ENCODE results near the gene ERICH6.

The ERICH6 gene

DNA sequence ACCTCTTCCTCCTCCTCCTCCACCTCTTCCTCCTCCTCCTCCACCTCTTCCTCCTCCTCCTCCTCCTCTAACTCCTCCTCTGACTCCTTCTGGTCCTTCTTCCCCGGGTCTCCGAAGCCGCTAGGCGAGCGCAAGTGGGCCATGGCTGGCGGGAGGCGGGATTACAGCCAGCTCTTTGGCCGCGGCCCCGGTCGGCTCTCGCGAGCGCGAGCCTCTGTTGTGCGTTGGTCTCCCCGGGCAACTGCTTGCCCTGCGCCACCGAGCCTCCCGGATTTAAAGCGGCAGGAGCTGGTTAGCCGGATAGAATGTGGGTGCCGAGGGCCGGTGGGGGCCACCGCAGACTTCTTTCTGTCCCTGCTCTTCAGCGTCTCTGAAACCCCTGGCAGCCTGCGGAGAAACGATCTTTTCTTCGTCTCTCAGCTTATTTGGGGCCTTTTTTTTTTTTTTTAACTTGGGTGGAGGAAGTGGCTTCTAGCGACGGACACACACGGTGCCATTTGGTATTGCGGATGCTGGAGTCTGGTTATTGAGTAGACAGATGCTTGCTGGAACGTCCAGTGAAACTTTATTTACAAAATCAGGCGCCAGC, at the start of gene ERICH6:
Gene ERICH6 (minus strand): TSS at position 165 of the 589 bp plus-strand sequence. CDS start 22 bp downstream, at position 143.
- H3K27ac ChIP-seq (ENCODE audit: low read depth, low read length): peak within 1 kb of the TSS; percentile 72

DNA sequence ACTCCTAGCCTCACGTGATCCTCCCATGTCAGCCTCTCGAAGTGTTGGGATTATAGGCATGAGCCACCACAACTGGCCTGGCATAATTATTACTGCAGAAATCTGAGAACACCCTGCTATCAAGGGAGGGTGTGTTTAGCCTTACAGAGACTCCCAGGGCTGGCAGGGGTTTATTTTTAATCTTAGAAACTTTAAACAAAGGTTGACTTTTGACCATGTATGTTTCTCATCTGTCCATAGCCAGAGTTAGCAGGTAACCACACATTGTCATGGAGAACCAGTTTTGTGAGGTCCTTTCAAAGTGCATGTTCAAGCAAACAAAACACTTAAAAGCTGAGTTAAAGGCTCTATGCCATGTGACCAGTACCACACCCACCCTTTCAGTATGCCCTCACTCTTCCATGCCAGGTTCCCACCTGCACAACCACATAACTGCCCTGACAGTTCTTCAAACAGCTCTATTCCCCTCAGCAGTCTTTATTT, 48.1 kb upstream of the ERICH6 start:
- H3K27ac ChIP-seq (ENCODE audit: low read depth, low read length): no peak overlapping the region

More for the DNA sequence above, at the start of gene ERICH6:
- peaks cover 0 to 7% of the 10 kb centered on the region in 2 donors for H3K4me1 ChIP-seq (ENCODE audit: control insufficient read depth in 1 of 2, insufficient read depth in 2 of 2, low read length in 2 of 2)
- H3K27me3 ChIP-seq (ENCODE audit: control insufficient read depth in 1 of 2, insufficient read depth in 2 of 2, low read length in 2 of 2): no peaks in the 10 kb centered on the region
- peak within 1 kb of the TSS; percentile 62 to 69 for H3K9ac ChIP-seq (ENCODE audit: low read depth in 1 of 2, low read length in 2 of 2)
- H3K4me3 ChIP-seq (ENCODE audit: low read depth in 1 of 2, low read length in 2 of 2): peak within 1 kb of the TSS; percentile 84 to 93
- no peaks in the 10 kb centered on the region for H3K36me3 ChIP-seq (ENCODE audit: control insufficient read depth in 1 of 2, insufficient read depth in 2 of 2, low read length in 2 of 2)
- H3K9me3 ChIP-seq (ENCODE audit: control insufficient read depth in 1 of 2, low read length in 2 of 2): no peaks in the 10 kb centered on the region

DNA sequence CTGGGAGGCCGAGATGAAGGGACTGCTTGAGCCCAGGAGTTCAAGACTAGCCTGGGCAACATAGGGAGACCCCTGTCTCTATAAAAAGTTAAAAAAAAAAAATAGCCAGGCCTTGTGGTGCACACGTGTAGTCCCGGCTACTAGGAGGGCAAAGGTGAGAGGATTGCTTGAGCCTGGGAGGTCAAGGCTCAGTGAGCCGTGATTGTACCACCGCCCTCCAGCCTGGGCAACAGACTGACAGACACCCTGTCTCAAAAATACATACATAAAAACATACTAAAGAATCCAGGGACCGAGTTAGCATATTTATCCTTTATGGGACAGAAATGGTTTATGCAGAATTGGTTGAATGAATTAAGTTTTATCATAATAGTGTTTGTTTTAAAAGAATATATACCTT, 45.5 kb upstream of the ERICH6 start:
- peaks cover 64 to 80% of the 10 kb centered on the region in 2 donors for H3K4me1 ChIP-seq (ENCODE audit: control insufficient read depth in 1 of 2, insufficient read depth in 2 of 2, low read length in 2 of 2)
- no peaks in the 10 kb centered on the region for H3K36me3 ChIP-seq (ENCODE audit: control insufficient read depth in 1 of 2, insufficient read depth in 2 of 2, low read length in 2 of 2)
- no peak overlapping the region for H3K9ac ChIP-seq (ENCODE audit: low read depth in 1 of 2, low read length in 2 of 2)
- no peak overlapping the region for H3K4me3 ChIP-seq (ENCODE audit: low read depth in 1 of 2, low read length in 2 of 2)
- no peaks in the 10 kb centered on the region for H3K27me3 ChIP-seq (ENCODE audit: control insufficient read depth in 1 of 2, insufficient read depth in 2 of 2, low read length in 2 of 2)
- H3K27ac ChIP-seq (ENCODE audit: low read depth, low read length): no peak overlapping the region
- no peaks in the 10 kb centered on the region for H3K9me3 ChIP-seq (ENCODE audit: control insufficient read depth in 1 of 2, low read length in 2 of 2)

More for the DNA sequence above, 48.1 kb upstream of the ERICH6 start:
- no peak overlapping the region for H3K9ac ChIP-seq (ENCODE audit: low read depth in 1 of 2, low read length in 2 of 2)
- H3K9me3 ChIP-seq (ENCODE audit: control insufficient read depth in 1 of 2, low read length in 2 of 2): no peaks in the 10 kb centered on the region
- peaks cover 57 to 77% of the 10 kb centered on the region in 2 donors for H3K4me1 ChIP-seq (ENCODE audit: control insufficient read depth in 1 of 2, insufficient read depth in 2 of 2, low read length in 2 of 2)
- peak overlapping the region in 1 of 2 donors; percentile 11 for H3K4me3 ChIP-seq (ENCODE audit: low read depth in 1 of 2, low read length in 2 of 2)
- no peaks in the 10 kb centered on the region for H3K36me3 ChIP-seq (ENCODE audit: control insufficient read depth in 1 of 2, insufficient read depth in 2 of 2, low read length in 2 of 2)
- H3K27me3 ChIP-seq (ENCODE audit: control insufficient read depth in 1 of 2, insufficient read depth in 2 of 2, low read length in 2 of 2): no peaks in the 10 kb centered on the region

DNA sequence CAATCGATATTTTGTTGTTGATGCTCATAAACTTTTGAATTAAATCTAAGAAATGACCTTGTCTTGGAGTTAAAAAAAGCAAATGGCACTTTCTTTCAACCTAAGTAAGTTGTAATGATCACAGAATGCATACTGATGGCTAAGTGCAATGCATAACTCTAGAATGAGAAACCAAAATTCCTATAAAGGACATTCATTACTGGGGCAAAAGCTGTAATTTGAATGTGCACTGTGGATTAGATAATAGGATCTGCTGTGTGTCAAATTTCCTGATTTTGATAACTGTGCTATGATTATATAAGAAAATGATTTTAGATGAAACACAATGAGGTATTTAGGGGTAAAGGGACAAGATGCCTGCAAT, 44.9 kb upstream of the ERICH6 start:
- Histone ChIP-seq H3K27me3 (ENCODE audit: control insufficient read depth in 1 of 2, insufficient read depth in 2 of 2, low read length in 2 of 2) (no peaks in the 10 kb centered on the region), H3K27ac (ENCODE audit: low read depth, low read length) (no peak overlapping the region), H3K4me1 (ENCODE audit: control insufficient read depth in 1 of 2, insufficient read depth in 2 of 2, low read length in 2 of 2) (peaks cover 69 to 84% of the 10 kb centered on the region in 2 donors), H3K9me3 (ENCODE audit: control insufficient read depth in 1 of 2, low read length in 2 of 2) (no peaks in the 10 kb centered on the region), H3K9ac (ENCODE audit: low read depth in 1 of 2, low read length in 2 of 2) (no peak overlapping the region), H3K4me3 (ENCODE audit: low read depth in 1 of 2, low read length in 2 of 2) (no peak overlapping the region), H3K36me3 (ENCODE audit: control insufficient read depth in 1 of 2, insufficient read depth in 2 of 2, low read length in 2 of 2) (no peaks in the 10 kb centered on the region)

DNA sequence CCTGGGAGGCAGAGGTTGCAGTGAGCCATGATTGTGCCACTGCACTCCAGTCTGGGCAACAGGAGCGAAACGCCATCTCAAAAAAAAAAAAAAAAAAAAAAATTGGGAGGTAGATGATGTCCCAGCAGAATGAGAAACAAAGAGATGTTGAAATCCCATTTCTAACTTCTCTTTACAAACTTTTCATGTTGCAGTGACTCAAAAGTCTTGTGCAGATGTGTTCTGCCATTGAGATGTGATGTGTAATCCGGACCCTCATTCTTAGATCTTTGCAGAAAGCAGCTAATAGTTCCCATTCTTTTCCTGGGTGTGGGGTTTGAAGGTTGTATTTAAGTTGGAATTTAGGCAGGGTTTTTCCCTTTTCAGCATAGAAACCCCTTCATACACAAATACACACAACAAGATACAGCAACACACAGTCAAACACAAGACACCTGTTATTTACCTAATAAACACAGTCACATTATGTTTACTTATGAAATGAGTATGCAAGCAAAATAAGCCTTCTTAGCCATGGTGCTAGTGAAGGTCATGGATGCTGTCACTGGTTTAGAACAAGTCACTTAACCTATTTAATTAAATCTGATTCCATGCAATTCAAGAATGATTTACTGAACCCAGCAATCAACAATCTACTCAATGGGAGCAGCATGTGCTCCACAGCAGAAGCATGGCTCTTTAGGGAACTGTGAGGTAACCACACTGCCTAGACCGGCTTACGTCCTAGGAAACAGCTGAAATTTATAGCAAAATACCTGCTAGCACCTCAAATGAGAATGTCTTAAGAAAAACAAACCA, 44.4 kb upstream of the ERICH6 start:
- Histone ChIP-seq H3K4me1 (ENCODE audit: control insufficient read depth in 1 of 2, insufficient read depth in 2 of 2, low read length in 2 of 2) (peaks cover 69 to 82% of the 10 kb centered on the region in 2 donors), H3K4me3 (ENCODE audit: low read depth in 1 of 2, low read length in 2 of 2) (no peak overlapping the region), H3K27me3 (ENCODE audit: control insufficient read depth in 1 of 2, insufficient read depth in 2 of 2, low read length in 2 of 2) (no peaks in the 10 kb centered on the region), H3K27ac (ENCODE audit: low read depth, low read length) (no peak overlapping the region), H3K9me3 (ENCODE audit: control insufficient read depth in 1 of 2, low read length in 2 of 2) (no peaks in the 10 kb centered on the region), H3K36me3 (ENCODE audit: control insufficient read depth in 1 of 2, insufficient read depth in 2 of 2, low read length in 2 of 2) (no peaks in the 10 kb centered on the region), H3K9ac (ENCODE audit: low read depth in 1 of 2, low read length in 2 of 2) (no peak overlapping the region)

DNA sequence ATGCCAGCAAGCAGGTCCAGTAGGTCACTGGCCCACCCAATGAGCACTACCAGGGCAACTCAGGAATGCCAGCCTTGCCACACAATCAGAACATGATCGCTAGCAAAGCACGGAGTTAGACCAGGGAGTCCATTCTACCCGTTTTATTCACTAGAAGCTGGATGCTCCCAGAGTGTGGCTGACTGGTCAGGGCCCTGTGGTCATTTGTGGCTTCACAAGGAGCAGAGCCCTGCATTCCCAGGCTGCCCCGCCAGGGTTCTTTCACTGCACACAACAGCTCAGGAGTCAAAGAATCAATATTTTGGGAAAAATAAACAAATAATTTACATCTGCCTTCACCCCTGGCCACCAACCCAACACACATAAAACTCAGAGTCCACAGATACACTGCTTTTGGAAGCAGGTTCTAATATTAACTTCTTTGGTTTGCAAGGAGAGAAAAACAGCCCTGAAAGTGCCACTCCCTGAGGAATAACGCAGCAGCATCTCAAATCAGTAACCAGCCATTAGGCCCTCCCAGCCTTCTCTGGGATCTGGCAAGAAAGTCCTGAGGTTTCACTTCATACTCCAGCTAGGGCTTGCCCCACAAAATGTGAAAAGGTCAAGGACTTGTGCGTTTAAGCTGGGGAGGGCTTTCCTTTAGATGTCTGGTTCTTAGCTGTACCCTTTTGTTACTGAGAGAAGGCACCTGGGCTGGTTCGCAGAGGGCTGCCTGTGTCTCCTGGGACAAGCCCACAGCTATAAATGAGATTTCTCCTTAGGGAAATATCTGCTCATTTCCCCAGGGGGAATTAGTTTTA, 43.3 kb upstream of the ERICH6 start:
- Histone ChIP-seq H3K4me1 (ENCODE audit: control insufficient read depth in 1 of 2, insufficient read depth in 2 of 2, low read length in 2 of 2) (peaks cover 62 to 74% of the 10 kb centered on the region in 2 donors), H3K9ac (ENCODE audit: low read depth in 1 of 2, low read length in 2 of 2) (no peak overlapping the region), H3K27ac (ENCODE audit: low read depth, low read length) (no peak overlapping the region)

DNA sequence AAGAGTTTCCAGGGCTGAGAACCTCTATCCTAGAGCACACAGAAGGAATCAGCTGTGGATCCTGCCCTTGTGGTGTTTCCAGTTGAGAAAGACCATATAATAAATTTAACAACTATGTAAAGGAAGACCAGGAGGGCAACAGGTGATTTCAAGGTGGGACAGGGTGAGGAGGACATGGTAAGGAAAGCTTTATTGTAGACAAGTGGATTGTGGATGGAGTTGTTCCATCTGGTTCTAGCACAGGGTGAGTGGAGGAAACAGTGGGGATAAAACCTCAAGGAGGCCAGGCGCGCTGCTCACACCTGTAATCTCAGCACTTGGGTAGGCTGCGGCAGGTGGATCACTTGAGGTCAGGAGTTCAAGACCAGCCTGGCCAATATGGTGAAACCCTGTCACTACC, 42.1 kb upstream of the ERICH6 start:
- H3K27me3 ChIP-seq (ENCODE audit: control insufficient read depth in 1 of 2, insufficient read depth in 2 of 2, low read length in 2 of 2): no peaks in the 10 kb centered on the region
- H3K9me3 ChIP-seq (ENCODE audit: control insufficient read depth in 1 of 2, low read length in 2 of 2): no peaks in the 10 kb centered on the region
- H3K36me3 ChIP-seq (ENCODE audit: control insufficient read depth in 1 of 2, insufficient read depth in 2 of 2, low read length in 2 of 2): peaks cover 7 to 18% of the 10 kb centered on the region in 2 donors
- no peak overlapping the region for H3K27ac ChIP-seq (ENCODE audit: low read depth, low read length)
- no peak overlapping the region for H3K4me3 ChIP-seq (ENCODE audit: low read depth in 1 of 2, low read length in 2 of 2)
- peaks cover 50 to 63% of the 10 kb centered on the region in 2 donors for H3K4me1 ChIP-seq (ENCODE audit: control insufficient read depth in 1 of 2, insufficient read depth in 2 of 2, low read length in 2 of 2)
- H3K9ac ChIP-seq (ENCODE audit: low read depth in 1 of 2, low read length in 2 of 2): no peak overlapping the region

More for the DNA sequence above, 43.3 kb upstream of the ERICH6 start:
- H3K27me3 ChIP-seq (ENCODE audit: control insufficient read depth in 1 of 2, insufficient read depth in 2 of 2, low read length in 2 of 2): no peaks in the 10 kb centered on the region
- H3K36me3 ChIP-seq (ENCODE audit: control insufficient read depth in 1 of 2, insufficient read depth in 2 of 2, low read length in 2 of 2): peaks cover 3 to 6% of the 10 kb centered on the region in 2 donors
- no peak overlapping the region for H3K4me3 ChIP-seq (ENCODE audit: low read depth in 1 of 2, low read length in 2 of 2)
- no peaks in the 10 kb centered on the region for H3K9me3 ChIP-seq (ENCODE audit: control insufficient read depth in 1 of 2, low read length in 2 of 2)

DNA sequence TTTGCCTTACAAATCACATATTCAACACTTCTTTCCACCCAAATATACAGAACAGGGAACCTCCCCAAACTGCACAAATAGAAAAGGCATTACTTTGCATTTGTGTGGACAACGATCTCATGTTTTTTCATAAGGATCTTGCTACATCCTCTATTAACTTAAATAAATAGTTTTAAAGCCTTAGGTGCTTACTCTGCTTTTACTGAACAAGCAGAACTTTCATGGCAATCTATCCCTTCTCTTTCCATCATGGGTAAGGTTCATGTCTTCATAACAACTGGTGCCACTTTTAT, 41.1 kb upstream of the ERICH6 start:
- H3K36me3 ChIP-seq (ENCODE audit: control insufficient read depth in 1 of 2, insufficient read depth in 2 of 2, low read length in 2 of 2): peaks cover 7 to 22% of the 10 kb centered on the region in 2 donors
- no peak overlapping the region for H3K4me3 ChIP-seq (ENCODE audit: low read depth in 1 of 2, low read length in 2 of 2)
- H3K9ac ChIP-seq (ENCODE audit: low read depth in 1 of 2, low read length in 2 of 2): no peak overlapping the region
- no peaks in the 10 kb centered on the region for H3K9me3 ChIP-seq (ENCODE audit: control insufficient read depth in 1 of 2, low read length in 2 of 2)
- no peak overlapping the region for H3K27ac ChIP-seq (ENCODE audit: low read depth, low read length)
- H3K27me3 ChIP-seq (ENCODE audit: control insufficient read depth in 1 of 2, insufficient read depth in 2 of 2, low read length in 2 of 2): no peaks in the 10 kb centered on the region
- H3K4me1 ChIP-seq (ENCODE audit: control insufficient read depth in 1 of 2, insufficient read depth in 2 of 2, low read length in 2 of 2): peaks cover 42 to 57% of the 10 kb centered on the region in 2 donors

DNA sequence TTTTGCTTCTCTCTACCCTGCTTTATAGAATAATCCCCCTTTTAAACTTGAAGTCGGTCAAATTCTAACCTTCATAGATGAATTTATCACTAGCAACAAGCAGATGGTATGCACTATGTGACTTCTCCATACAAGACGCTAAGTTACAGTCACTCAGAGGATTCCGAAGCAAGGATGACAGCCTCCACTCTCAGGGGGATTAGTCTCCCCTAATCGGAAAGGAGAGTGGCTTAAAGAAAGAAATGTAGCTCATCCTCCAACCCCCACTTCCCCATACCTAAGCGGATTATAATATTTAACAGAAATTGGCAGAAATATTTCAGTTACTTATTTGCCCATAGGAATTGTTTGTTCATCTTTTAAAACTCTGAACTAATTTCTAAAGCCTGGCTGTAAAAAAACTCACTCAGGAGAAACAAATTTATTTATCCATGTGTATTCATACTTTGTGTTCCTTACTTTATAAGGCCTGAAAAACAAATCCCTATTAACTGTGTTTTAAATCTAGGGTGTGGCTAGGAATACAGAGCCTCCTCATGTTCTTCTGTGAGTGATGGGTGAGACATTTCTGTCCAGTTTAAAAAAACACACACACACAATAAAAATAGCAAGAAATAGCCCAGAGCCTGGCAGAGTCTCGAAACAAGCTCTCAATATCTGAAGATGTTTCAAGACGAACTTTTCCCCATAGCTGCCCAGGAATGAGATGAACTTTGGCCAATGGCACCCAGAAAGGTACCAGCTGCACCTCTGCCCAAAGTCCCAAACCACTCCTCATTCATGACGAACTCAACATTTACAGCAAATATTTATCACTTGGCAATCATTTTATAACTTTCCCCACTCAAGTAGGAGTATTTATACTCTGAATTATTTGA, 40.6 kb upstream of the ERICH6 start:
- Histone ChIP-seq H3K27ac (ENCODE audit: low read depth, low read length) (no peak overlapping the region), H3K4me1 (ENCODE audit: control insufficient read depth in 1 of 2, insufficient read depth in 2 of 2, low read length in 2 of 2) (peaks cover 36 to 56% of the 10 kb centered on the region in 2 donors), H3K9ac (ENCODE audit: low read depth in 1 of 2, low read length in 2 of 2) (no peak overlapping the region), H3K27me3 (ENCODE audit: control insufficient read depth in 1 of 2, insufficient read depth in 2 of 2, low read length in 2 of 2) (no peaks in the 10 kb centered on the region), H3K9me3 (ENCODE audit: control insufficient read depth in 1 of 2, low read length in 2 of 2) (no peaks in the 10 kb centered on the region), H3K36me3 (ENCODE audit: control insufficient read depth in 1 of 2, insufficient read depth in 2 of 2, low read length in 2 of 2) (peaks cover 7 to 22% of the 10 kb centered on the region in 2 donors), H3K4me3 (ENCODE audit: low read depth in 1 of 2, low read length in 2 of 2) (no peak overlapping the region)

Data from duodenal mucosa (tissue), 2 donors.